Muscle layer of duodenum (tissue), 2 donors: ENCODE results near the gene GNG7.
"Not testable (repeated sequence)": the region's sequence is repeated elsewhere in the genome, so short reads cannot be mapped to it uniquely, and the experiment has no call there.

Experiments used
- H3K27ac ChIP-seq: one replicate; pipeline ENCODE4 v1.7.0; 2013; ENCODE audit warnings: mild to moderate bottlenecking, low read length
- H3K27me3 ChIP-seq: one replicate; pipeline ENCODE4 v1.7.0; 2013; ENCODE audit warnings: low read depth, mild to moderate bottlenecking, control low read depth, low read length
- H3K36me3 ChIP-seq, 2 donors: one replicate each; pipeline ENCODE4 v1.7.0; 2013; ENCODE audit warnings: low read length in 2 of 2, control low read depth in 1 of 2, mild to moderate bottlenecking in 1 of 2; ENCODE audit not compliant: insufficient read depth in 2 of 2, control insufficient read depth in 1 of 2
- H3K4me1 ChIP-seq, 2 donors: one replicate each; pipeline ENCODE4 v1.7.0; 2013; ENCODE audit warnings: low read length in 2 of 2, mild to moderate bottlenecking in 2 of 2, control low read depth in 1 of 2, moderate library complexity in 1 of 2; ENCODE audit not compliant: insufficient read depth in 2 of 2, control insufficient read depth in 1 of 2
- H3K4me3 ChIP-seq, 2 donors: one replicate each; pipeline ENCODE4 v1.7.0; 2013; ENCODE audit warnings: low read length in 2 of 2, low read depth in 1 of 2, mild to moderate bottlenecking in 1 of 2
- H3K9me3 ChIP-seq, 2 donors: one replicate each; pipeline ENCODE4 v1.7.0; 2013; ENCODE audit warnings: low read length in 2 of 2, control low read depth in 1 of 2, mild to moderate bottlenecking in 1 of 2; ENCODE audit not compliant: control insufficient read depth in 1 of 2
- donor health status: healthy.

GNG7 gene

GRCh38 chr19:2666344-2666994 lies 36.0 kb downstream of the GNG7 start:
- no peak overlapping the region for H3K4me3 ChIP-seq
- H3K27me3 ChIP-seq: no peaks in the 10 kb centered on the region
- no peaks in the 10 kb centered on the region for H3K36me3 ChIP-seq
- no peaks in the 10 kb centered on the region for H3K4me1 ChIP-seq
- H3K9me3 ChIP-seq: peaks cover 0 to 7% of the 10 kb centered on the region in 2 donors
- H3K27ac ChIP-seq: no peak overlapping the region

- peaks cover 0 to 7% of the 10 kb centered on the region in 2 donors for H3K9me3 ChIP-seq
- no peaks in the 10 kb centered on the region for H3K36me3 ChIP-seq
- H3K27me3 ChIP-seq: no peaks in the 10 kb centered on the region
- H3K4me3 ChIP-seq: no peak overlapping the region
- H3K4me1 ChIP-seq: no peaks in the 10 kb centered on the region
- H3K27ac ChIP-seq: no peak overlapping the region
Measured at GRCh38 chr19:2665103-2665502, 37.4 kb downstream of the GNG7 start.

- Histone ChIP-seq H3K9me3 (peaks cover 0 to 7% of the 10 kb centered on the region in 2 donors), H3K27ac (no peak overlapping the region), H3K4me3 (no peak overlapping the region), H3K27me3 (no peaks in the 10 kb centered on the region), H3K36me3 (no peaks in the 10 kb centered on the region), H3K4me1 (no peaks in the 10 kb centered on the region)
Measured at GRCh38 chr19:2663920-2664571, 38.4 kb downstream of the GNG7 start.

- Histone ChIP-seq H3K4me1 (no peaks in the 10 kb centered on the region), H3K27me3 (no peaks in the 10 kb centered on the region), H3K4me3 (no peak overlapping the region), H3K36me3 (no peaks in the 10 kb centered on the region), H3K9me3 (peaks cover 0 to 7% of the 10 kb centered on the region in 2 donors), H3K27ac (no peak overlapping the region)
Measured at GRCh38 chr19:2661615-2662014, 40.9 kb downstream of the GNG7 start.

GRCh38 chr19:2659856-2660432 lies 42.5 kb downstream of the GNG7 start:
- Histone ChIP-seq H3K9me3 (peaks cover 0 to 7% of the 10 kb centered on the region in 2 donors), H3K27ac (no peak overlapping the region), H3K36me3 (no peaks in the 10 kb centered on the region), H3K4me3 (no peak overlapping the region), H3K4me1 (no peaks in the 10 kb centered on the region), H3K27me3 (no peaks in the 10 kb centered on the region)

- peaks cover 0 to under 1% of the 10 kb centered on the region in 2 donors for H3K9me3 ChIP-seq
- no peak overlapping the region for H3K4me3 ChIP-seq
- H3K36me3 ChIP-seq: no peaks in the 10 kb centered on the region
- H3K27ac ChIP-seq: no peak overlapping the region
- no peaks in the 10 kb centered on the region for H3K27me3 ChIP-seq
- H3K4me1 ChIP-seq: peaks cover 0 to 3% of the 10 kb centered on the region in 2 donors
Measured at GRCh38 chr19:2656533-2656932, 46.0 kb downstream of the GNG7 start.

GRCh38 chr19:2653710-2654707 lies 48.5 kb downstream of the GNG7 start:
- no peaks in the 10 kb centered on the region for H3K27me3 ChIP-seq
- no peak overlapping the region for H3K27ac ChIP-seq
- H3K36me3 ChIP-seq: no peaks in the 10 kb centered on the region
- no peak overlapping the region for H3K4me3 ChIP-seq
- H3K9me3 ChIP-seq: no peaks in the 10 kb centered on the region
- peaks cover 0 to 3% of the 10 kb centered on the region in 2 donors for H3K4me1 ChIP-seq

GRCh38 chr19:2653218-2653617 lies 49.3 kb downstream of the GNG7 start:
- Histone ChIP-seq H3K36me3 (no peaks in the 10 kb centered on the region), H3K9me3 (no peaks in the 10 kb centered on the region), H3K27ac (no peak overlapping the region), H3K27me3 (no peaks in the 10 kb centered on the region), H3K4me1 (peaks cover 0 to 3% of the 10 kb centered on the region in 2 donors), H3K4me3 (no peak overlapping the region)

- H3K27me3 ChIP-seq: no peaks in the 10 kb centered on the region
- no peak overlapping the region for H3K4me3 ChIP-seq
- H3K9me3 ChIP-seq: no peaks in the 10 kb centered on the region
- H3K4me1 ChIP-seq: peaks cover 0 to 3% of the 10 kb centered on the region in 2 donors
- H3K36me3 ChIP-seq: no peaks in the 10 kb centered on the region
- no peak overlapping the region for H3K27ac ChIP-seq
Measured at GRCh38 chr19:2652504-2653099, 49.9 kb downstream of the GNG7 start.

- H3K9me3 ChIP-seq, H3K4me1 ChIP-seq, H3K27ac ChIP-seq, H3K27me3 ChIP-seq, H3K36me3 ChIP-seq, H3K4me3 ChIP-seq: not testable (repeated sequence)
Measured at GRCh38 chr19:2651002-2651733, 51.3 kb downstream of the GNG7 start.
